ENCODE data around the gene CD22.

The CD22 gene

DNA sequence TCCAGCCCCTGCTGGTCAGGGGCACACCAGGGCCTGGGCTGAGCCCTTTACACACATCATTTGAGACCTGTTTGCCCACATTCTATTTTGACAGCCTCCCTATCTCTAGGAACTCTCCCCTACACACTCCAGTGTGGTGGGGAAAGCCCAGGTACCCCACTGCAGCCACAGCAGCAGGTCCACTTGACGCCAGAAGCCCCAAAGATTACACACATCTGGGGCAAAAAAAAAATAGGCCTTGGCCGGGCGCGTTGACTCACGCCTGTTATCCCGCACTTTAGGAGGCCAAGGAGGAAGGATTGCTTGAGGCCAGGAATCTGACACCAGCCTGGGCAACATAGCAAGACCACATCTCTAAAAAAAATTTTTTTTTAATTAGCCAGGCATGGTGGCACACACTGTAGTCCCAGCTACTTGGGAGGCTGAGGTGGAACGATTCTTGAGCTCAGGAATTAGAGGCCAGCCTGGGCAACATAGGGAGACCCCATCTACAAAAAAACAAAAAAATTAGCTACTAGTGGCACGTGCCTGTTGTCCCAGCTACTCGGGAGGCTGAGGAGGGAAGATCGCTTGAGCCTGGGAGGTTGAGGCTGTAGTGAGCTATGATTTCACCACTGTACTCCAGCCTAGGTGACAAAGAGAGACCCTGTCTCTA lies 18.0 kb upstream of the CD22 start:
- H4K20me1 ChIP-seq (ENCODE audit: low read depth, low read length), result no peaks in the 10 kb centered on the region
- no peaks in the 10 kb centered on the region for H3F3A ChIP-seq (ENCODE audit: insufficient read depth)
- H3K79me2 ChIP-seq (ENCODE audit: insufficient read depth, low read length), result no peaks in the 10 kb centered on the region
- no peak overlapping the region for H3K9ac ChIP-seq (ENCODE audit: low read length)
- H3K36me3 ChIP-seq (ENCODE audit: low read length), result no peaks in the 10 kb centered on the region
- no peaks in the 10 kb centered on the region for H3K9me3 ChIP-seq (ENCODE audit: insufficient read depth, low read length)
- H3K9me2 ChIP-seq (replicated peaks; ENCODE audit: insufficient read depth, low read length), result no peaks in the 10 kb centered on the region
- H3K27me3 ChIP-seq (ENCODE audit: low read length), result no peaks in the 10 kb centered on the region
- no peak for TF ChIP-seq EZH2phosphoT487 (conservative IDR thresholded peaks at IDR 0.05; ENCODE audit: low read length)
- TF ChIP-seq, protein P1, sequence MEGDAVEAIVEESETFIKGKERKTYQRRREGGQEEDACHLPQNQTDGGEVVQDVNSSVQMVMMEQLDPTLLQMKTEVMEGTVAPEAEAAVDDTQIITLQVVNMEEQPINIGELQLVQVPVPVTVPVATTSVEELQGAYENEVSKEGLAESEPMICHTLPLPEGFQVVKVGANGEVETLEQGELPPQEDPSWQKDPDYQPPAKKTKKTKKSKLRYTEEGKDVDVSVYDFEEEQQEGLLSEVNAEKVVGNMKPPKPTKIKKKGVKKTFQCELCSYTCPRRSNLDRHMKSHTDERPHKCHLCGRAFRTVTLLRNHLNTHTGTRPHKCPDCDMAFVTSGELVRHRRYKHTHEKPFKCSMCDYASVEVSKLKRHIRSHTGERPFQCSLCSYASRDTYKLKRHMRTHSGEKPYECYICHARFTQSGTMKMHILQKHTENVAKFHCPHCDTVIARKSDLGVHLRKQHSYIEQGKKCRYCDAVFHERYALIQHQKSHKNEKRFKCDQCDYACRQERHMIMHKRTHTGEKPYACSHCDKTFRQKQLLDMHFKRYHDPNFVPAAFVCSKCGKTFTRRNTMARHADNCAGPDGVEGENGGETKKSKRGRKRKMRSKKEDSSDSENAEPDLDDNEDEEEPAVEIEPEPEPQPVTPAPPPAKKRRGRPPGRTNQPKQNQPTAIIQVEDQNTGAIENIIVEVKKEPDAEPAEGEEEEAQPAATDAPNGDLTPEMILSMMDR (IDR thresholded peaks at IDR 0.05; ENCODE audit: insufficient read depth, low read length, poor library complexity, severe bottlenecking), result no peak
- H2AFZ ChIP-seq (ENCODE audit: low read depth, low read length, severe bottlenecking), result no peak overlapping the region
- H3K27ac ChIP-seq (ENCODE audit: low read depth, low read length), result no peak overlapping the region
- H3K4me3 ChIP-seq (ENCODE audit: insufficient read depth, low read length, poor library complexity, severe bottlenecking), result no peak overlapping the region
- no peak overlapping the region for H3K4me2 ChIP-seq (ENCODE audit: low read depth, low read length, poor library complexity, severe bottlenecking)

- no peak overlapping the region for H2AFZ ChIP-seq (ENCODE audit: low read depth, low read length, severe bottlenecking)
- H3K4me2 ChIP-seq (ENCODE audit: low read depth, low read length, poor library complexity, severe bottlenecking), result no peak overlapping the region
- TF ChIP-seq, protein P1 (IDR thresholded peaks at IDR 0.05; ENCODE audit: insufficient read depth, low read length, poor library complexity, severe bottlenecking), result no peak
- no peak for TF ChIP-seq EZH2phosphoT487 (conservative IDR thresholded peaks at IDR 0.05; ENCODE audit: low read length)
- no peak overlapping the region for H3K27ac ChIP-seq (ENCODE audit: low read depth, low read length)
- no peaks in the 10 kb centered on the region for H3K79me2 ChIP-seq (ENCODE audit: insufficient read depth, low read length)
- H3K27me3 ChIP-seq (ENCODE audit: low read length), result no peaks in the 10 kb centered on the region
- H3K9ac ChIP-seq (ENCODE audit: low read length), result no peak overlapping the region
- no peaks in the 10 kb centered on the region for H3K9me2 ChIP-seq (replicated peaks; ENCODE audit: insufficient read depth, low read length)
- H3K4me3 ChIP-seq (ENCODE audit: insufficient read depth, low read length, poor library complexity, severe bottlenecking), result no peak overlapping the region
- no peaks in the 10 kb centered on the region for H3F3A ChIP-seq (ENCODE audit: insufficient read depth)
- no peaks in the 10 kb centered on the region for H3K9me3 ChIP-seq (ENCODE audit: insufficient read depth, low read length)
- H4K20me1 ChIP-seq (ENCODE audit: low read depth, low read length), result no peaks in the 10 kb centered on the region
- H3K36me3 ChIP-seq (ENCODE audit: low read length), result no peaks in the 10 kb centered on the region
Observed at GRCh38 chr19:35311901-35312665, 16.9 kb upstream of the CD22 start.

- Histone ChIP-seq H3K9ac (ENCODE audit: low read length) (no peak overlapping the region), H3F3A (ENCODE audit: insufficient read depth) (no peaks in the 10 kb centered on the region), H3K4me2 (ENCODE audit: low read depth, low read length, poor library complexity, severe bottlenecking) (no peak overlapping the region)
Observed at GRCh38 chr19:35313587-35313986, 15.4 kb upstream of the CD22 start.

More at GRCh38 chr19:35313587-35313986, 15.4 kb upstream of the CD22 start:
- H3K9me2 ChIP-seq (replicated peaks; ENCODE audit: insufficient read depth, low read length), result no peaks in the 10 kb centered on the region
- H2AFZ ChIP-seq (ENCODE audit: low read depth, low read length, severe bottlenecking), result no peak overlapping the region
- no peaks in the 10 kb centered on the region for H3K27me3 ChIP-seq (ENCODE audit: low read length)
- H3K79me2 ChIP-seq (ENCODE audit: insufficient read depth, low read length), result no peaks in the 10 kb centered on the region
- no peak overlapping the region for H3K4me3 ChIP-seq (ENCODE audit: insufficient read depth, low read length, poor library complexity, severe bottlenecking)
- no peaks in the 10 kb centered on the region for H4K20me1 ChIP-seq (ENCODE audit: low read depth, low read length)
- H3K27ac ChIP-seq (ENCODE audit: low read depth, low read length), result no peak overlapping the region
- H3K9me3 ChIP-seq (ENCODE audit: insufficient read depth, low read length), result no peaks in the 10 kb centered on the region
- TF ChIP-seq, protein P1 (IDR thresholded peaks at IDR 0.05; ENCODE audit: insufficient read depth, low read length, poor library complexity, severe bottlenecking), result no peak
- TF ChIP-seq EZH2phosphoT487 (conservative IDR thresholded peaks at IDR 0.05; ENCODE audit: low read length), result no peak
- H3K36me3 ChIP-seq (ENCODE audit: low read length), result no peaks in the 10 kb centered on the region

All from SU-DHL-6 (cell line).